HepG2 (cell line): ENCODE data around the gene MADD. TPM values are rescaled to one million over a fixed set of nuclear protein-coding genes. Genes with fewer than 3 reads are reported as not detected.

ENCODE experiments used
- ARHGAP35 ChIP-seq: sonication (generic); formaldehyde crosslinking; IDR thresholded peaks from 2 replicates; pipeline ENCODE4 v1.9.0; 2022; ENCODE audit warnings: mild to moderate bottlenecking, inconsistent platforms, moderate library complexity, missing genetic modification reagents, borderline replicate concordance
- BHLHE40 ChIP-seq: IDR thresholded peaks from 2 replicates; pipeline ENCODE4 v1.6.1; 2011; ENCODE audit warnings: low read length, improper control_type of control experiment
- CC2D1A ChIP-seq: sonication (generic); formaldehyde crosslinking; IDR thresholded peaks from 2 replicates; pipeline ENCODE4 v1.8.1; 2023; ENCODE audit warnings: mild to moderate bottlenecking, missing genetic modification reagents
- ETV6 ChIP-seq: sonication (generic); formaldehyde crosslinking; conservative IDR thresholded peaks from 2 replicates; pipeline ENCODE4 v1.4.0; 2020; ENCODE audit warnings: missing genetic modification reagents
- FOXK2 ChIP-seq: fragments of 450-650 bp; IDR thresholded peaks from 2 replicates; pipeline ENCODE4 v1.6.1; 2016
- FOXP1 ChIP-seq, 2 experiments: fragments of 450-650 bp in 1 of 2; IDR thresholded peaks; 2 replicates each; pipeline ENCODE4 v1.6.1; 2017 to 2018; ENCODE audit warnings: antibody characterized with exemption in 1 of 2
- KLF12 ChIP-seq: sonication (generic); formaldehyde crosslinking; IDR thresholded peaks from 2 replicates; pipeline ENCODE4 v1.4.0; 2020; ENCODE audit warnings: missing genetic modification reagents, borderline replicate concordance
- KMT2B ChIP-seq: IDR thresholded peaks from 2 replicates; pipeline ENCODE4 v1.6.1; 2016; ENCODE audit warnings: missing genetic modification reagents, missing compliant biosample characterization
- NRL ChIP-seq: sonication (generic); formaldehyde crosslinking; IDR thresholded peaks from 2 replicates; pipeline ENCODE4 v1.5.0; 2020; ENCODE audit warnings: missing genetic modification reagents, mild to moderate bottlenecking, moderate library complexity, borderline replicate concordance
- PAX8 ChIP-seq: sonication (generic); formaldehyde crosslinking; IDR thresholded peaks from 2 replicates; pipeline ENCODE4 v1.8.0; 2022; ENCODE audit warnings: mild to moderate bottlenecking, missing genetic modification reagents, borderline replicate concordance
- SMC3 ChIP-seq: IDR thresholded peaks from 2 replicates; pipeline ENCODE4 v1.6.1; 2011; ENCODE audit warnings: low read length, improper control_type of control experiment
- SRF ChIP-seq: IDR thresholded peaks from 2 replicates; pipeline ENCODE4 v1.6.1; 2011; ENCODE audit warnings: mild to moderate bottlenecking, low read depth, low read length, moderate library complexity
- ZNF180 ChIP-seq: sonication (generic); formaldehyde crosslinking; IDR thresholded peaks from 2 replicates; pipeline ENCODE4 v1.4.0; 2020; ENCODE audit warnings: low read depth, missing genetic modification reagents, borderline replicate concordance
- ZNF773 ChIP-seq: sonication (generic); formaldehyde crosslinking; IDR thresholded peaks from 2 replicates; pipeline ENCODE4 v1.4.0; 2020; ENCODE audit warnings: missing genetic modification reagents, borderline replicate concordance
- polyA plus RNA-seq, 8 experiments: library from polyadenylated mRNA; depleted of rRNA in 3 of 8; stranded (reverse) in 7 of 8; unstranded in 1 of 8; fragments of >200 nt; fragmentation: Illumina TruSeq in 4 of 8; extraction: Trizol in 4 of 8; gene quantifications; 2 replicates each; pipeline versions ENCODE4 v1.2.1 to v1.2.3, GENCODE V29; 2011 to 2016; ENCODE audit warnings: low read depth in 4 of 8, missing spikeins in 1 of 8, mixed read lengths in 1 of 8; ENCODE audit not compliant: insufficient read depth in 1 of 8
- total RNA-seq, 5 experiments: library from RNA; depleted of rRNA; stranded (reverse); fragments of >200 nt; fragmentation: Illumina TruSeq; extraction: Trizol; gene quantifications; 2 replicates each; pipeline ENCODE4 v1.2.3, GENCODE V29; 2016; ENCODE audit warnings: low read depth in 1 of 5
- TF ChIP-seq, protein P1 (sequence below): sonication (generic); formaldehyde crosslinking; IDR thresholded peaks from 2 replicates; pipeline ENCODE4 v1.4.0; 2020; ENCODE audit warnings: missing genetic modification reagents
- TF ChIP-seq, protein P2 (sequence below): IDR thresholded peaks from 2 replicates; pipeline ENCODE4 v1.6.1; 2016; ENCODE audit warnings: missing genetic modification reagents, missing compliant biosample characterization
- TF ChIP-seq, protein P3 (sequence below): IDR thresholded peaks from 2 replicates; pipeline ENCODE4 v1.6.1; 2016; ENCODE audit warnings: missing biosample characterization, missing genetic modification reagents, low read depth
- TF ChIP-seq, protein P4 (sequence below): sonication (generic); formaldehyde crosslinking; IDR thresholded peaks from 2 replicates; pipeline ENCODE4 v1.4.0; 2020; ENCODE audit warnings: mild to moderate bottlenecking, missing genetic modification reagents

The MADD gene
- total and polyA plus RNA-seq, 2 of the 13 experiments (the other 11 are each of a cell fraction or from before 2014, with no cell fraction given), result 18.0 to 29.2 TPM

DNA sequence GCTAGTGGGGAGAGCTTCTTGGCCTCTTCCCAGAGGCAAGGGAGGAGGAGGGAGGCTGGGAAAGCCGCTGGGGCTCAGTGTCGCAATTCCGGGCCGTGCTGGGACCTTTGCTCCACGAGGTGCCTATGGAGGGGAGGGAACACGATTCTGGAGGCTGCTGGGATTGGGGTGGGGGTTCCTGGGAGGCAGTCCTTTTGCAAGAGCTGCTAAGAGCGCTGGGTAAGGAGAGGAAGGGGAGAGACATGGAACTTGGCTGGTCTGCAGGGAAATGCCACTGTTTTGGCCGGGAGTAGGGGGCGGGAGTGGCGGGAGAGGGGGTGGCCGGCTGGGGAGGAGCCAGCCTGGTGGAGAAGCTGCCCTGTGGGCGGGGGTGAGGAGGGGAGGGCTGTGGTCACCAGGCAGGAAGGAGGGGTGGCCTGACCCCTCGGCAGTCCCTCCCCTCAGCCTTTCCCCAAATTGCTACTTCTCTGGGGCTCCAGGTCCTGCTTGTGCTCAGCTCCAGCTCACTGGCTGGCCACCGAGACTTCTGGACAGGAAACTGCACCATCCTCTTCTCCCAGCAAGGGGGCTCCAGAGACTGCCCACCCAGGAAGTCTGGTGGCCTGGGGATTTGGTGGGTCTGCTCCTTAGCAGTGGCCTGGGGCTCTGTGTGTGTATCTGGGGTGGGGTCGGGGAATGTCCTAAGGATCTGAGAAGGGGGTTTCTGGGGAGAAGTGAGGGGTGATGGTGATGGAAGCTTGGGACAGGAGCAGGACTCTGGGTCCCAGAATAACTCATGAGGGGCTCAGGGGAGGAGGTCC is 12.2 kb upstream of the MADD start, which contains the start of gene NR1H3 (continued):
- TF ChIP-seq, protein P1, sequence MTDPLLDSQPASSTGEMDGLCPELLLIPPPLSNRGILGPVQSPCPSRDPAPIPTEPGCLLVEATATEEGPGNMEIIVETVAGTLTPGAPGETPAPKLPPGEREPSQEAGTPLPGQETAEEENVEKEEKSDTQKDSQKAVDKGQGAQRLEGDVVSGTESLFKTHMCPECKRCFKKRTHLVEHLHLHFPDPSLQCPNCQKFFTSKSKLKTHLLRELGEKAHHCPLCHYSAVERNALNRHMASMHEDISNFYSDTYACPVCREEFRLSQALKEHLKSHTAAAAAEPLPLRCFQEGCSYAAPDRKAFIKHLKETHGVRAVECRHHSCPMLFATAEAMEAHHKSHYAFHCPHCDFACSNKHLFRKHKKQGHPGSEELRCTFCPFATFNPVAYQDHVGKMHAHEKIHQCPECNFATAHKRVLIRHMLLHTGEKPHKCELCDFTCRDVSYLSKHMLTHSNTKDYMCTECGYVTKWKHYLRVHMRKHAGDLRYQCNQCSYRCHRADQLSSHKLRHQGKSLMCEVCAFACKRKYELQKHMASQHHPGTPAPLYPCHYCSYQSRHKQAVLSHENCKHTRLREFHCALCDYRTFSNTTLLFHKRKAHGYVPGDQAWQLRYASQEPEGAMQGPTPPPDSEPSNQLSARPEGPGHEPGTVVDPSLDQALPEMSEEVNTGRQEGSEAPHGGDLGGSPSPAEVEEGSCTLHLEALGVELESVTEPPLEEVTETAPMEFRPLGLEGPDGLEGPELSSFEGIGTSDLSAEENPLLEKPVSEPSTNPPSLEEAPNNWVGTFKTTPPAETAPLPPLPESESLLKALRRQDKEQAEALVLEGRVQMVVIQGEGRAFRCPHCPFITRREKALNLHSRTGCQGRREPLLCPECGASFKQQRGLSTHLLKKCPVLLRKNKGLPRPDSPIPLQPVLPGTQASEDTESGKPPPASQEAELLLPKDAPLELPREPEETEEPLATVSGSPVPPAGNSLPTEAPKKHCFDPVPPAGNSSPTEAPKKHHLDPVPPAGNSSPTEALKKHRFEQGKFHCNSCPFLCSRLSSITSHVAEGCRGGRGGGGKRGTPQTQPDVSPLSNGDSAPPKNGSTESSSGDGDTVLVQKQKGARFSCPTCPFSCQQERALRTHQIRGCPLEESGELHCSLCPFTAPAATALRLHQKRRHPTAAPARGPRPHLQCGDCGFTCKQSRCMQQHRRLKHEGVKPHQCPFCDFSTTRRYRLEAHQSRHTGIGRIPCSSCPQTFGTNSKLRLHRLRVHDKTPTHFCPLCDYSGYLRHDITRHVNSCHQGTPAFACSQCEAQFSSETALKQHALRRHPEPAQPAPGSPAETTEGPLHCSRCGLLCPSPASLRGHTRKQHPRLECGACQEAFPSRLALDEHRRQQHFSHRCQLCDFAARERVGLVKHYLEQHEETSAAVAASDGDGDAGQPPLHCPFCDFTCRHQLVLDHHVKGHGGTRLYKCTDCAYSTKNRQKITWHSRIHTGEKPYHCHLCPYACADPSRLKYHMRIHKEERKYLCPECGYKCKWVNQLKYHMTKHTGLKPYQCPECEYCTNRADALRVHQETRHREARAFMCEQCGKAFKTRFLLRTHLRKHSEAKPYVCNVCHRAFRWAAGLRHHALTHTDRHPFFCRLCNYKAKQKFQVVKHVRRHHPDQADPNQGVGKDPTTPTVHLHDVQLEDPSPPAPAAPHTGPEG, result no peak
- TF ChIP-seq BHLHE40, result no peak
- TF ChIP-seq ARHGAP35 (CRISPR knock-in tag), result no peak
- no peak for TF ChIP-seq PAX8
- TF ChIP-seq, protein P2, sequence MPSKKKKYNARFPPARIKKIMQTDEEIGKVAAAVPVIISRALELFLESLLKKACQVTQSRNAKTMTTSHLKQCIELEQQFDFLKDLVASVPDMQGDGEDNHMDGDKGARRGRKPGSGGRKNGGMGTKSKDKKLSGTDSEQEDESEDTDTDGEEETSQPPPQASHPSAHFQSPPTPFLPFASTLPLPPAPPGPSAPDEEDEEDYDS (CRISPR knock-in tag), result no peak
- TF ChIP-seq FOXK2, result no peak
- peak; percentile 64 for TF ChIP-seq KMT2B
- TF ChIP-seq, protein P3, sequence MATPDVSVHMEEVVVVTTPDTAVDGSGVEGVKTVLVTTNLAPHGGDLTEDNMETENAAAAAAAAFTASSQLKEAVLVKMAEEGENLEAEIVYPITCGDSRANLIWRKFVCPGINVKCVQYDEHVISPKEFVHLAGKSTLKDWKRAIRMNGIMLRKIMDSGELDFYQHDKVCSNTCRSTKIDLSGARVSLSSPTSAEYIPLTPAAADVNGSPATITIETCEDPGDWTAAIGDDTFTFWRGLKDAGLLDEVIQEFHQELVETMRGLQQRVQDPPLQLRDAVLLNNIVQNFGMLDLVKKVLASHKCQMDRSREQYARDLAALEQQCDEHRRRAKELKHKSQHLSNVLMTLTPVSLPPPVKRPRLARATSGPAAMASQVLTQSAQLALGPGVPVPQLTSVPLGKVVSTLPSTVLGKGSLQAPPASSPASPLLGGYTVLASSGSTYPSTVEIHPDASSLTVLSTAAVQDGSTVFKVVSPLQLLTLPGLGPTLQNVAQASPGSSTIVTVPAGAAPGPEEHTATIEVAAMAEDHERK, result no peak
- no peak for TF ChIP-seq KLF12
- no peak for TF ChIP-seq NRL (CRISPR knock-in tag)
- TF ChIP-seq FOXP1 (IDR thresholded peaks at IDR 0.05), result no peak
- 0 out of 2 replicates have a peak, but pooled peaks have one; percentile 14 for TF ChIP-seq FOXP1 (CRISPR knock-in tag; IDR thresholded peaks at IDR 0.05)
- TF ChIP-seq ZNF773, result no peak
- TF ChIP-seq ETV6 (CRISPR knock-in tag), result no peak
- no peak for TF ChIP-seq CC2D1A (CRISPR knock-in tag)
- no peak for TF ChIP-seq SRF
- TF ChIP-seq, protein P4, sequence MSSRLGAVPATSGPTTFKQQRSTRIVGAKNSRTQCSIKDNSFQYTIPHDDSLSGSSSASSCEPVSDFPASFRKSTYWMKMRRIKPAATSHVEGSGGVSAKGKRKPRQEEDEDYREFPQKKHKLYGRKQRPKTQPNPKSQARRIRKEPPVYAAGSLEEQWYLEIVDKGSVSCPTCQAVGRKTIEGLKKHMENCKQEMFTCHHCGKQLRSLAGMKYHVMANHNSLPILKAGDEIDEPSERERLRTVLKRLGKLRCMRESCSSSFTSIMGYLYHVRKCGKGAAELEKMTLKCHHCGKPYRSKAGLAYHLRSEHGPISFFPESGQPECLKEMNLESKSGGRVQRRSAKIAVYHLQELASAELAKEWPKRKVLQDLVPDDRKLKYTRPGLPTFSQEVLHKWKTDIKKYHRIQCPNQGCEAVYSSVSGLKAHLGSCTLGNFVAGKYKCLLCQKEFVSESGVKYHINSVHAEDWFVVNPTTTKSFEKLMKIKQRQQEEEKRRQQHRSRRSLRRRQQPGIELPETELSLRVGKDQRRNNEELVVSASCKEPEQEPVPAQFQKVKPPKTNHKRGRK, result no peak; the same call in 1 of the 2 replicates
- no peak for TF ChIP-seq ZNF180 (CRISPR knock-in tag)
- TF ChIP-seq SMC3, result peak; percentile 48
